Activated naive CD8-positive, alpha-beta T cell treated with anti-CD3 and anti-CD28 coated beads, Interleukin-2, amount 50 U/mL, for 24 hours (primary cell): Measurements from ENCODE around the gene ZDHHC11B.
"Not testable (repeated sequence)": the region's sequence is repeated elsewhere in the genome, so short reads cannot be mapped to it uniquely, and the experiment has no call there.

Source experiments
- ATAC-seq: fragments of 150-1000 bp; cut with Tn5 transposase; one replicate; pipeline ENCODE4 v1.10.0; 2021
- DNase-seq: peaks from one replicate; pipeline ENCODE4 v3.0.0; 2021
- H3K27ac Mint-ChIP-seq: one replicate; pipeline ENCODE4 v1.8.0; 2021; ENCODE audit warnings: mild to moderate bottlenecking, mixed read lengths
- H3K27me3 Mint-ChIP-seq: one replicate; pipeline ENCODE4 v1.8.0; 2021; ENCODE audit warnings: mixed read lengths
- H3K36me3 Mint-ChIP-seq: one replicate; pipeline ENCODE4 v1.8.0; 2021; ENCODE audit warnings: low read depth, mixed read lengths
- H3K4me1 Mint-ChIP-seq: one replicate; pipeline ENCODE4 v1.8.0; 2021; ENCODE audit warnings: mixed read lengths
- H3K4me3 Mint-ChIP-seq: one replicate; pipeline ENCODE4 v1.8.0; 2021; ENCODE audit warnings: mild to moderate bottlenecking, moderate library complexity, mixed read lengths
- H3K9me3 Mint-ChIP-seq: one replicate; pipeline ENCODE4 v1.8.0; 2021; ENCODE audit warnings: mixed read lengths

ZDHHC11B gene

DNA sequence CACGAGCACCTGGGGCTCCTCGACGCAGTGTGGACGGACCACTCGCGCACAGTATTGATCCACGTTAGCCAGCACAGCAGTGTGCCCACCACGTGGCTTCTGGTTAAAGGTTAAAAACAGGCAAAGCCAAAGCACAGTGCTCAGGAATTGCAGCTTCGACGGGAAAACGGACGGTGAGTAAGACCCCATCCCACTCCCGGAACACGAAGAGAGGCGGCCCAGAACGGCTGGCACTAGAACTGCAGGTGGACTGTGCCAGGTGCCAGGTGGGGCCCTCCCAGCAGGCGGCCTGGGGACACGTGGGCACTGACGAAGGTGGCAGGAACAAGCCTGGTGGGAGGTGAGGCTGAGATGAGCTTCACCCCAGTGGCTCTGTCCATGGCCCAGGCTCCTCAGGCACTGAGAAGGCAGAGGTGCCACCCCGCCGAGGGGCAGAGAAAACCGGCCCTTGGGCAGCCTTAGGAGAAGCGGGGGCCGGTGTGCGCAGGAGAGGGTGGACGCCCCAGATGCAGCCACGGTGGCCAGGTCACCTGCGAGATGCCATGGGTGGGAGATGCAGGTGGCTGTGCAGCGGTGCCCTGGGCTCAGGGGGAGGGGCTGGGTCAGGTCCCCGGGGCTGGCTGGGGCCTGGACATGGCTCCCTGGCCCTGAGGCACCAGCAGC, 96.0 kb downstream of the ZDHHC11B start:
- not testable (repeated sequence) for H3K27ac Mint-ChIP-seq, H3K4me3 Mint-ChIP-seq, H3K27me3 Mint-ChIP-seq, DNase-seq, H3K9me3 Mint-ChIP-seq, H3K36me3 Mint-ChIP-seq, H3K4me1 Mint-ChIP-seq, ATAC-seq

DNA sequence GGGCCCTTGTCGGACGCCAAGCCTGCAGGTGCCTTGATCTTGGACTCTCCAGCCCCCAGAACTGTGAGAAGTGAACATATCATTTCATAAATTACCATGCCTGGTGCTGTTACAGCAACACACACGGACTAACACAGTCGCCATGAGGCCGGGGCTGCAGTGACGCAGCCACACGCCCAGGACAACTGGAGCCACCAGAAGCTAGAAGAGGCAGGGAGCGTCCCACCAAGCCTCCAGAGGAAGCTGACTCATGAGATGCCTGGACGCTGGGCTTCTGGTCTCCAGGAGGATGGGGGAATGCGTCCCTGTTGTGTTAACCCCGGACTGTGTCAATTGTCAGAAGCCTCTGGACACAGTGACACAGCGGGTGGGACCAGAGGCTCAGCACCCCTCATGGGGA, 97.6 kb downstream of the ZDHHC11B start:
- not testable (repeated sequence) for ATAC-seq, DNase-seq, H3K27me3 Mint-ChIP-seq, H3K27ac Mint-ChIP-seq, H3K9me3 Mint-ChIP-seq, H3K36me3 Mint-ChIP-seq, H3K4me1 Mint-ChIP-seq, H3K4me3 Mint-ChIP-seq

DNA sequence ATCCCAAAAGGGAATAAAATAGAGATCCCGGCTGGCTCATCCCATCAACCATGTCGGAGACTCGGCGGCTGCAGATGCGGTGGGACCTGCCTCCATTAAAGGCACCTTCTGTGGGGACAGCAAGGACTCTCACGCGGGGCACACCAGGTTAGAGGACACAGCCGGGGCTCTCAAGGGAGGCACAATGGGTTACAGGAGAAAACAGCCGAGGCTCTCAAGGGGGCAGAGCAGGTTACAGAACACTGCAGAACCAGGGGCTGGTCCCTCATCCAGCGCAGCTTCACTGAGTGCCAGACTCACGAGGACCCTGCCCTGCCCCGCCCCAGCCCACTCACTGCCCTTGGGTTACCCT, 98.4 kb downstream of the ZDHHC11B start:
- H3K36me3 Mint-ChIP-seq, ATAC-seq, H3K27me3 Mint-ChIP-seq, H3K4me3 Mint-ChIP-seq, H3K9me3 Mint-ChIP-seq, H3K27ac Mint-ChIP-seq, H3K4me1 Mint-ChIP-seq, DNase-seq: not testable (repeated sequence)

DNA sequence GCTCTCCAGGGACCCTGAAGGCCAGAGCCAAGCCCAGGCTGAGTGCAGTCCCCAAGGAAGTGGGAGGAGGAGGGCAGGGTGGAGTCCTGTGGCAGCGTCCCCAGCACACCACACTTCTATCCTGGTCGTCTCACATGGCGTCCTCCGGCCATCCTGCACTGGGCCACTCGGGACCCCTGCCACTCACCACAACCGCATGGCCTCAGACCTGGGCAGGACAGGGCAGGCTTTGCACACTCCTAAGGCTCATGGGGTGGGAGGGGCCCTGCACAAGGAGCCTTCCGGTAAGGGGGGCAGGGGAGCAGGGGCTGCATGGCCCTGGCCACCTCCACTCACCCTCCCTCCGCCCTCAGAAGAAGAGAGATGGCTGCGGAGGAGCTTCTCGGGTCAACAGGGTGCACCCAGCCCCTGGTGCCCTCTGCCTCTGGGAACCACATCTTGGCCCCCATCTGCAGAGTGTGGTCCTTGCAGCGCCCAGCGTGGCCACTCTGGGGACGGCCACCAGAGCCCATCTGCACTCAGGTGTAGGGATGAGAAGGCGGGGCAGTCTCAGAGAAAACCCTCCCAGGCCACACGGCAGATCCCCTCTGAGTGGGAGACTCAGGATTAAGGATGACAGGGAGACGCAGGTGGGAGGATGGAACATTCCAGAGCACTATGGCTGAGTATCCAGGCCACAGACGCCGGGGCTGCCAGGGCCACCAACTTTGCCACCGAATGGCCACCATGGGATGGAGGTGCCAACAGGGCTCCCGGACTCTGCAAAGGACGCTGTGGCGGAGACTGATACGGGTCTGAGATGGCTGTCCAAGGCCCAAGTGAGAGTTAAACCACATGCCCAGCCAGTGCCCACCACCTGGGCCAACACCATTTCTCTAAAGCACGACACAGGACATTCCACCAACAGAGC, 99.0 kb downstream of the ZDHHC11B start:
- H3K36me3 Mint-ChIP-seq: no peaks in the 10 kb centered on the region
- peaks cover 1% of the 10 kb centered on the region for H3K27me3 Mint-ChIP-seq
- no peak overlapping the region for H3K4me3 Mint-ChIP-seq
- H3K4me1 Mint-ChIP-seq: no peaks in the 10 kb centered on the region
- DNase-seq (no peak), ATAC-seq (no peak)
- no peaks in the 10 kb centered on the region for H3K9me3 Mint-ChIP-seq
- no peak overlapping the region for H3K27ac Mint-ChIP-seq

DNA sequence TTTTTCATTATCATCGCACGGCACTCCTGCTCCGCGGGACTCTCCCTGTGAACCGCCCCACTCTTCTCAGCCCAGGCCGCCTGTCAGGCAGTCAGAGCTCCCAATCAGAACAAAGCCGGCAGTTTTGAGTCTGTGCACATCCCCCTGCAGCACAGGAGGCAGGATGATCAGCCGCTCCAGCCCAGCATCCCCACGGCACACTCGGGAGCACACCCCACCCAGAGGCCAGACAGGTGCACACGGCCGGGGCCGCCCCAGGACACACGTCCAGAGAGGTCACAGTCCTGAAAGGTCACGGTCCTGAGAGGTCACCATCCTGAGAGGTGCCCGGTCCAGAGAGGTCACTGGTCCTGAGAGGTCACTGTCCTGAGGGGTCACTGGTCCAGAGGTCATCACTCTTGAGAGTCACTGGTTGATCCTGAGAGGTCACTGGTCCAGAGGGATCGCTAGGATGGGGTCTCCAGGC, 99.7 kb downstream of the ZDHHC11B start:
- Mint-ChIP-seq H3K4me3 (no peak overlapping the region), H3K27me3 (peaks cover 1% of the 10 kb centered on the region), H3K4me1 (no peaks in the 10 kb centered on the region), H3K9me3 (no peaks in the 10 kb centered on the region), H3K36me3 (no peaks in the 10 kb centered on the region), H3K27ac (no peak overlapping the region)
- ATAC-seq (no peak), DNase-seq (no peak)

DNA sequence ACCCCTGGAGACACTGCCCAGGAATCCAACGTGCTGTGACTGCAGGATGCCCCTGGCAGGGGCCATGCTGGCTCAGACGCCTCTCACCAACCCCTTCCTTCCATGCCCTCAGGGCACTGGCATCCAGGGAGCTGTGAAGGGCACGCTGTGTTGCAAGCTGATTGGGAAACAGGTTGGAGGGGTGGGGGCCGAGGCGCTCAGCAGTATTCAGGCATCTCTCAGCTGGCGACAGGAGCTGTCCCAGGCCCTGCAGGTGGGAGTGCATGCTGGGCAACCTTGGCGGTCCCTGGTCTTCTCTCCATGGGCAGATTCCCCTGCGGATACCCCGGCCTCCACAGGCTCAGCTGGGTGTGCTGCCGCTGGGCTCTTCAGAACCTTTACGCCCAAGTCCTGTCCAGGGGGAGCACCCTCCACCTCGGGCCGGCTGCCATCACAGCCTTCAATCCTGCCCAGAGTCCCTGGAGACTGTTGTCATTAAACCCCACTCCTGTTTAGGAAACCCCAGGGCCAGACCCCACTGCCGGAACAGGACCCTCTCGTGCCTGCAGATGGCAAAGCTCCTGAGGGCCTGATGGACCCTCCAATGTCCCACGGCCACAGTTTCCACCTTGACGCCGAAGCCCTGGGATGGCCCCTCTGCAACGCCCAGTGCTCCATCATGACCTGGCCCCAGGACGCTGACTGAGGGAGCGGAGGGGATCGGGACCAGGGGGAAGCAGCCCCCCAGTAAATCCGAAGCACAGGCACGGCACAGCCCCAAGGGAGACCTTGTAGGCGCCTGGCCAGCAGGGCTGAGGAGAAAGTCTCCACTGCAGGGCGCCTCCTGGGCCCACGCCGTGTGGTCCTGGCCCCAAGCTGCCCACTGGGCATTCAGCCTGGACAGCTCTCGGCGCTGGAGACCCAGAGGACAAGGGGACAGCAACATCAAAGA, 100.7 kb downstream of the ZDHHC11B start:
- Mint-ChIP-seq H3K27me3 (peaks cover 1% of the 10 kb centered on the region), H3K4me1 (no peaks in the 10 kb centered on the region), H3K9me3 (no peaks in the 10 kb centered on the region), H3K27ac (no peak overlapping the region), H3K36me3 (no peaks in the 10 kb centered on the region), H3K4me3 (no peak overlapping the region)
- ATAC-seq (no peak), DNase-seq (no peak)

DNA sequence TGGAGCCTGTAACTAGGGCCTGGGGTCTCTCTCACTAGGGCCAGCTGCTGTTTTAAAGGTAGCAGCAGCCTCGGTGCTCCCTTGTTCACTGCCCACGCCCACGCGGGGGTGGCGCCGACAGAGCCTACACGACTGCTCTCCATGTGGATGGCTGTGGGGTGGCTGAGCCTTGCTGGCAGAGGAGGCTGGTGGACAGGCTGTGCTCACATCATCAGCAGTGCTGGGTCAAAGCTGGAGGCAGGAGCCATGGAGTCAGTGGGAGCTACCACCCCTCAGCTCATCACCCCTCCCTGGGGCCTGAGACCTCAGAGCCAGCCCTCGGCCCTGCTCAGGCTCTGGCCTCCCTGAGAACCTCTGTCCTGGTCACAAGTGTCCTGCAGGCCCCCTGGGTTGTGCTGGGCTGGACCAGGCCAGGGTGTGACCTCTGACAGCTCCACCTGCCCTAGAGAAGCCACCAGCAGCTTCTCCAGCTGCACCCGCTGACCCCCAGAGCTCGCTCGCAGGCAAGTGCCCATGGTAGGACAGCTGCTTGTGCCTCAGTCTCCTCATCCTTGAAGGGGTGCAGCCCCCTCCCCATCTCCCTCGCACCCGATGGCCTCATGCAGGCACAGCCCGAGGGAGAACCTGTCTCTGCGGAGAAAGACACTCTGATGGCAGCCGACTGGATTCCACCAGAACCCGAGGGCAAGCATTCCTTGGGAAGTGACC, 101.7 kb downstream of the ZDHHC11B start:
- not testable (repeated sequence) for H3K4me1 Mint-ChIP-seq, H3K9me3 Mint-ChIP-seq, H3K27ac Mint-ChIP-seq, H3K36me3 Mint-ChIP-seq, H3K27me3 Mint-ChIP-seq, DNase-seq, H3K4me3 Mint-ChIP-seq, ATAC-seq

DNA sequence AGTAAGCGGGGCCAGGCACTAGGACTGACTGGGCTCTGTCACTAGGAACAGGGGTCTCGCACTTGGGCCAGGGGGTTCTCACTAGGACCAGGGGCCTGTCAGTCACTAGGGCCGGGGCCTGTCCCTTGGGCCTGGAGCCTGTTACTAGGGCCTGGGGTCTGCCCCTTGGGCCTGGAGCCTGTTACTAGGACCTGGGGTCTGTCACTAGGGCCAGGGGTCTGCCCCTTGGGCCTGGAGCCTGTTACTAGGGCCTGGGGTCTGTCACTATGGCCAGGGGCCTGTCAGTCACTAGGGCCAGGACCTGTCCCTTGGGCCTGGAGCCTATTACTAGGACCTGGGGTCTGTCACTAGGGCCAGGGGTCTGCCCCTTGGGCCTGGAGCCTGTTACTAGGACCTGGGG, 102.3 kb downstream of the ZDHHC11B start:
- not testable (repeated sequence) for H3K27ac Mint-ChIP-seq, H3K4me1 Mint-ChIP-seq, H3K36me3 Mint-ChIP-seq, H3K4me3 Mint-ChIP-seq, H3K27me3 Mint-ChIP-seq, ATAC-seq, DNase-seq, H3K9me3 Mint-ChIP-seq

DNA sequence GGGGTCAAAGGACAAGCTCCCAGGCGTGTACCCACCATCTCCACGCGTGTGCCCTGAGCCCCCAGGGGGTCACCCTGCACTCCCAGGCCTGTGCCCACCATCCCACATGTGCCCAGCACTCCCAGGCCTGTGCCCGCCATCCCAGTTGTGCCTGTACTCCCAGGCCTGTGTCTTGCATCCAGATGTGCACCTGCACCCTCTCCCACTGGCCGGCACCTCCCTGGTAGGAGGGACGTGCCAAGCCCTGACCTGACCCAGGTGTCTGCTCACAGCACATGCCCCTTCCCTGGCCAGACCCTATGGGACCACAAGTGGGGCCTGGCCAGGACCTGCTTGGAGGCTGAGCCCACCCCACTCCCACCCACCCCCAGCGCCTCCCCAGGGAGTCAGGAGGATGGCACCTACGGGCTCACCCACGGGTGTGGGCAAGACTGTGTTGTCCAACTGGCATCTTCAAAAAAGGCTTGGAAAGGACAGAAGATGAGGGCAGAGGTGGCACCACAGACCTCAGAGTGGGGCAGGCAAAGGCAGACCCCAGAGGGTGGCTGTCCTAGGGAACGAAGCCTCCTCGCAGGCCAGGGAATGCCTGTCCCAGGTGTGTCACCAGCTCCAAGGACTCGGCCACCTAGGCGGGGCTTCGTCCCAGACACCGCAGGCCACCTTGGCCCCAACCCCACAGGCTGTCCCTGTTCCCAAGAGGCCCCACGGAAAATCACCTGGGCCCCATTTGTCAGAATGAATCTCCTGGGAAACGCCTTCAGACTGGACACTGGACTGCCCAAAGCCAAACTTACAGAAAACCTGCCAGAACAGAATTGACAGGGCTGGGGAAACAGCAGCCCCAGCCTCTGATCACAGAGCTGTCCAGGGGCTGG, 103.0 kb downstream of the ZDHHC11B start:
- DNase-seq, ATAC-seq, H3K36me3 Mint-ChIP-seq, H3K4me3 Mint-ChIP-seq, H3K27me3 Mint-ChIP-seq, H3K4me1 Mint-ChIP-seq, H3K9me3 Mint-ChIP-seq, H3K27ac Mint-ChIP-seq: not testable (repeated sequence)

DNA sequence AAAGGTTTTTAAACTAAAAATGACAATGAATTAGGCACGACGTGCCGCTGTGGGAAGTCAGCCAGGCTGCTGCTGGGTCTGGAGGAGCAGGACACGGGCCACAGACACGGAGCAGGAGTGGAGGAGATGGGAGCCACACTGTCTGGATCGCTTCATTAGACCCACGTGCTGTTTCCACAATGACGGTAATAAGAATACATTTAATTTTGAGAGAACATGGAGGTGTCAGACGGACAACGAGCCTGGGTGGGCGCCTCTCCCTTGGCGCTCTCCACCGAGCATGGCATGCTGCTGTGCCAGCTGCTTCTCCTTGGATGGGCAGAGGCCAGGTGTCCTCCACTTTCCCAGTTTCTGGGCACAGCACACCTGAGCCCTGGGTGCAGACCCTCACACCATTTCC, 103.7 kb downstream of the ZDHHC11B start:
- not testable (repeated sequence) for H3K36me3 Mint-ChIP-seq, H3K27ac Mint-ChIP-seq, H3K9me3 Mint-ChIP-seq, H3K27me3 Mint-ChIP-seq, ATAC-seq, H3K4me1 Mint-ChIP-seq, DNase-seq, H3K4me3 Mint-ChIP-seq

DNA sequence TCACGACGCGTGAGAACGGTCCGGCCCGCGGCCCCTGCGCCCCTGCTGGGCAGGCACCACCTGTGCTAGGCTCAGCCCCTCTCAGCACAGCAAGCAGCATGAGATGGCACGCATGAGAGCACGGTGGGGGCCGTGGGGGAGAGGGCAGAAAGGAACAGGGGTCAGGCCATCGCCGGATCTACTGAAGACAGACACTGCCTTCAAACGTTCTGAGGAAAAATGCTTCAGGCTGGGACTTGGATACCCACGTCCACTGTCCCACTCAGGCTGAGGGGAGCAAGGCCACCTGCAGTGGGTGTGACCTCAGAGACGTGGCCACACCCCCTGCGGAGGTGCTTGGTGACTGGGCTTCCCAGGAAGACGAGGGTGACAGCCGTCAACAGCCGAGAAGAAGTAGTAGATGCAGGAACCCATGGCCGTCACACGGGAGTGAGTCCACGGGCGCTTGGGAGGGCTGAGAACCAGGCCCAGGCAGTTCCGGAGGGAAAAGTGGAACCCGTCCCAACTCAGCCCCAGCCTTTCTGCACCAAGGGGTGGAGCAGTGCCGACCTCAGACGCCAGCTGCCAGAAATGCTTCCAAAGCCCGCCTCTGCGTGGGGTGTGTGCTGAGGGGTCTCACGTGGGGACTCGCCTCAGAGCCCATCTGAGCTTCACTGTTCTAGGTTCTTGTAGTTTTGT, 104.3 kb downstream of the ZDHHC11B start:
- not testable (repeated sequence) for DNase-seq, ATAC-seq, H3K36me3 Mint-ChIP-seq, H3K4me3 Mint-ChIP-seq, H3K4me1 Mint-ChIP-seq, H3K27me3 Mint-ChIP-seq, H3K27ac Mint-ChIP-seq, H3K9me3 Mint-ChIP-seq

DNA sequence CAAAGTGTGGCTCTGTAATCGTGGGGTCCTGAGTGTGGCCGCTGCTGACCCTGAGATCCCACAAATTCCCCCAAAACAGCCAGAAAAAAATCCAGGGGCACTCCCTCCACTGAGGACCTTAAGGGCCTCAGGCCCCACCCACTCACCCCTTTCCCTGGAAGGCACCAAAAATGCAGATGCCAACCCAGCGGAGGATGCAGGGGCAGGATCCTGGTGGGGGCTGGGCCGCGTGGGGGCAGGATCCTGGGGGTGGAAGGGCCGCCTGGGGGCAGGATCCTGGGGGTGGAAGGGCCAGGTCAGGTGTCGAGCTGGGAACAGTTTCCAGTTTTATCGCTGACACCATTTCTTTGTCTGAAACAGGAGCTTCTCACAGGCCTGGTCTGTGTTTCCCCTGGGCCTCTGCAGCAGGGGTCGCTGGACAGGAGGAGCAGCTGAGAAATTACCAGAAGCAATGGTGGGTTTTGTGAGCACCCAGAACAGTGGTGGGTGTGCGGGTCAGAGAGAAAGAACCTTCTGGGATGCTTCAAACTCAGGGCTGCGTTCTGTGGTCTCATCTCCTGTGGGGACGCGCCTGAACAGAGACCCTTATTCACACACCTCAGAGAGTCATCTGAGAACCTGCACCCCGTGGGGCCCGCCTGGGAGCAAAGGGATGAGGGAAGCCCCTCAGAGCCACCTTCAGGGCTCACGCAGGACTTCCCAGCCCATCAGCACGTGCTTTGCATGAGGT, 105.2 kb downstream of the ZDHHC11B start:
- not testable (repeated sequence) for H3K4me1 Mint-ChIP-seq, H3K9me3 Mint-ChIP-seq, H3K4me3 Mint-ChIP-seq, DNase-seq, ATAC-seq, H3K27ac Mint-ChIP-seq, H3K36me3 Mint-ChIP-seq, H3K27me3 Mint-ChIP-seq
